HepG2 (cell line): ENCODE results near the gene ENO4. TPM values are rescaled to one million over a fixed set of nuclear protein-coding genes. Genes with fewer than 3 reads are reported as not detected.

ENCODE experiments used
- ATAC-seq: fragments of 200-7000 bp; cut with Tn5 transposase; 3 replicates; pipeline ENCODE4 v1.9.1; 2020; ENCODE audit warnings: mild to moderate bottlenecking, moderate library complexity
- BruUV-seq: library from RNA; stranded (reverse); fragments of 400-500 nt; replicated peaks from 2 replicates; lab custom pipeline; 2021; lab: Mats Ljungman, UMichigan
- CTCF ChIA-PET: fragments of 300-600 bp; formaldehyde crosslinking; extraction: SDS; loops from one replicate; lab custom pipeline; 2021; ENCODE audit warnings: low total read pairs, inconsistent platforms, low intra/inter-chr PET ratio; lab: Yijun Ruan, JAX
- POLR2A ChIA-PET: fragments of 350-600 bp; sonication (Branson Sonifier 250); formaldehyde crosslinking; loops from one replicate; lab custom pipeline; 2020; ENCODE audit warnings: antibody characterized with exemption, inconsistent platforms; lab: Yijun Ruan, JAX
- DNase-seq: peaks from one replicate; pipeline ENCODE4 v3.0.0-alpha.2; 2015; ENCODE audit warnings: low spot score
- FAIRE-seq: peaks from 3 replicates; lab custom pipeline; 2011; peaks lifted over from hg19 to GRCh38; lab: Jason Lieb, UNC
- H2AFZ ChIP-seq: one replicate; pipeline ENCODE4 v1.6.1; 2011; ENCODE audit warnings: low read length, inconsistent platforms
- H3K27ac ChIP-seq: fragments of 300-600 bp; 3 replicates; pipeline ENCODE4 v1.8.0; 2011; ENCODE audit warnings: mixed run types, mild to moderate bottlenecking, mixed read lengths, low read length, inconsistent platforms; ENCODE audit not compliant: insufficient read depth; ENCODE audit errors: extremely low read length
- H3K27me3 ChIP-seq, 2 experiments: fragments of 200-600 bp in 1 of 2; 2 replicates in 1 of 2; 3 replicates in 1 of 2; pipeline versions ENCODE4 v1.6.0 to v1.8.0; 2011; ENCODE audit warnings: low read length in 2 of 2, mild to moderate bottlenecking in 2 of 2, moderate library complexity in 2 of 2, inconsistent platforms in 1 of 2; ENCODE audit not compliant: insufficient read depth in 2 of 2, control insufficient read depth in 1 of 2
- H3K36me3 ChIP-seq, 2 experiments: fragments of 200-600 bp in 1 of 2; replicated peaks in 1 of 2; 2 replicates in 1 of 2; 3 replicates in 1 of 2; pipeline versions ENCODE4 v1.5.1 to v1.8.0; 2011; ENCODE audit warnings: low read length in 2 of 2, inconsistent platforms in 1 of 2; ENCODE audit not compliant: insufficient read depth in 2 of 2, control insufficient read depth in 1 of 2
- H3K4me1 ChIP-seq: 2 replicates; pipeline ENCODE4 v1.5.1; 2012; ENCODE audit warnings: low read length, inconsistent platforms; ENCODE audit not compliant: insufficient read depth
- H3K4me2 ChIP-seq: 2 replicates; pipeline ENCODE4 v1.6.0; 2011; ENCODE audit warnings: low read depth, low read length, inconsistent platforms
- H3K4me3 ChIP-seq, 3 experiments: fragments of 200-600 bp in 1 of 3; sonication (generic), shearing (Covaris generic) in 1 of 3; replicated peaks in 1 of 3; 2 replicates each; pipeline ENCODE4 v1.5.1; 2011 to 2016; ENCODE audit warnings: low read length in 3 of 3, inconsistent platforms in 2 of 3, low read depth in 2 of 3, mild to moderate bottlenecking in 2 of 3, control low read depth in 1 of 3, mixed read lengths in 1 of 3; ENCODE audit not compliant: insufficient read depth in 1 of 3
- H3K79me2 ChIP-seq: one replicate; pipeline ENCODE4 v1.6.1; 2011; ENCODE audit warnings: low read length, inconsistent platforms; ENCODE audit not compliant: insufficient read depth
- H3K9ac ChIP-seq: 2 replicates; pipeline ENCODE4 v1.6.0; 2011; ENCODE audit warnings: mild to moderate bottlenecking, low read depth, low read length, inconsistent platforms; ENCODE audit not compliant: insufficient read depth
- H3K9me3 ChIP-seq: 2 replicates; pipeline ENCODE4 v1.5.1; 2012; ENCODE audit warnings: mild to moderate bottlenecking, low read length
- H4K20me1 ChIP-seq: 2 replicates; pipeline ENCODE4 v1.6.0; 2011; ENCODE audit warnings: inconsistent platforms, mild to moderate bottlenecking, low read length, moderate library complexity; ENCODE audit not compliant: insufficient read depth
- CCAR2 ChIP-seq: fragments of 200-400 bp; formaldehyde crosslinking; optimal IDR thresholded peaks from 2 replicates; pipeline ENCODE3; 2018; ENCODE audit warnings: low read depth, mild to moderate bottlenecking, low read length, moderate library complexity
- E2F5 ChIP-seq: sonication (generic); formaldehyde crosslinking; conservative IDR thresholded peaks from 2 replicates; pipeline ENCODE4 v1.4.0; 2020; ENCODE audit warnings: missing genetic modification reagents
- ERF ChIP-seq: IDR thresholded peaks from 2 replicates; pipeline ENCODE4 v1.6.1; 2018; ENCODE audit warnings: missing biosample characterization, missing genetic modification reagents
- GMEB1 ChIP-seq: sonication (generic); formaldehyde crosslinking; IDR thresholded peaks from 2 replicates; pipeline ENCODE4 v1.5.1; 2020; ENCODE audit warnings: missing genetic modification reagents, mild to moderate bottlenecking, borderline replicate concordance
- HHEX ChIP-seq: IDR thresholded peaks from 2 replicates; pipeline ENCODE4 v1.6.1; 2016; ENCODE audit warnings: control low read depth
- ISL2 ChIP-seq: sonication (generic); formaldehyde crosslinking; IDR thresholded peaks from 2 replicates; pipeline ENCODE4 v1.5.0; 2020; ENCODE audit warnings: missing genetic modification reagents
- MED1 ChIP-seq: sonication (generic); formaldehyde crosslinking; IDR thresholded peaks from 2 replicates; pipeline ENCODE4 v1.4.0; 2020; ENCODE audit warnings: missing genetic modification reagents
- RFX5 ChIP-seq: IDR thresholded peaks from 2 replicates; pipeline ENCODE4 v1.6.1; 2011; ENCODE audit warnings: low read depth, low read length, improper control_type of control experiment
- ZBED4 ChIP-seq: sonication (generic); formaldehyde crosslinking; IDR thresholded peaks from 2 replicates; pipeline ENCODE4 v1.4.0; 2020; ENCODE audit warnings: missing genetic modification reagents, borderline replicate concordance
- ZNF138 ChIP-seq: sonication (generic); formaldehyde crosslinking; IDR thresholded peaks from 2 replicates; pipeline ENCODE4 v1.5.0; 2020; ENCODE audit warnings: mild to moderate bottlenecking, low read depth, missing genetic modification reagents
- ZNF703 ChIP-seq: sonication (generic); formaldehyde crosslinking; IDR thresholded peaks from 2 replicates; pipeline ENCODE4 v1.5.1; 2020; ENCODE audit warnings: missing genetic modification reagents, mild to moderate bottlenecking, moderate library complexity, borderline replicate concordance
- WGBS: methylation state at CpG from one replicate; pipeline ENCODE4 v1.1.6; 2017; ENCODE audit warnings: low lambda C conversion rate; 5-methylcytosine and 5-hydroxymethylcytosine counted together
- in situ Hi-C: cut with HindIII; loops from 2 replicates; pipeline ENCODE4 v1.10.0; 2017; ENCODE audit warnings: low pct_unique_long_range_greater_than_20kb; ENCODE audit not compliant: extremely low pct_ligation_motif_present
- intact Hi-C: fragments of 100-400 bp; cut with micrococcal nuclease; formaldehyde crosslinking; loops from one replicate; pipeline ENCODE4 v1.10.0; 2022; ENCODE audit not compliant: unreplicated experiment
- polyA plus RNA-seq, 8 experiments: library from polyadenylated mRNA; depleted of rRNA in 3 of 8; stranded (reverse) in 7 of 8; unstranded in 1 of 8; fragments of >200 nt; fragmentation: Illumina TruSeq in 4 of 8; extraction: Trizol in 4 of 8; gene quantifications; 2 replicates each; pipeline versions ENCODE4 v1.2.1 to v1.2.3, GENCODE V29; 2011 to 2016; ENCODE audit warnings: low read depth in 4 of 8, missing spikeins in 1 of 8, mixed read lengths in 1 of 8; ENCODE audit not compliant: insufficient read depth in 1 of 8
- total RNA-seq, 5 experiments: library from RNA; depleted of rRNA; stranded (reverse); fragments of >200 nt; fragmentation: Illumina TruSeq; extraction: Trizol; gene quantifications; 2 replicates each; pipeline ENCODE4 v1.2.3, GENCODE V29; 2016; ENCODE audit warnings: low read depth in 1 of 5

The ENO4 gene
- total and polyA plus RNA-seq, 2 of the 13 experiments (the other 11 are each of a cell fraction or from before 2014, with no cell fraction given) = not detected

GRCh38 chr10:116815641-116816415, 33.5 kb upstream of the ENO4 start:
- no peak for ATAC-seq
- intact Hi-C loops (no loop called here), in situ Hi-C loops (no loop called here)
- Histone ChIP-seq H3K27me3 (peaks cover 2 to 7% of the 10 kb centered on the region in 2 experiments; a peak in 2 of 5 replicates), H3K9me3 (no peaks in the 10 kb centered on the region), H3K27ac (no peak overlapping the region), H3K4me2 (no peak overlapping the region), H3K79me2 (no peaks in the 10 kb centered on the region), H2AFZ (no peak overlapping the region), H3K4me3 (no peak overlapping the region), H3K4me1 (no peaks in the 10 kb centered on the region), H3K36me3 (no peaks in the 10 kb centered on the region), H4K20me1 (0 out of 2 replicates have a peak, but pooled peaks cover 4% of the 10 kb centered on the region), H3K9ac (no peak overlapping the region)
- 38% methylated on average over 18 of the region's 18 CpGs for WGBS
- TF ChIP-seq E2F5 (CRISPR knock-in tag) = no peak
- TF ChIP-seq MED1 (CRISPR knock-in tag) = no peak
- no peak for TF ChIP-seq ERF (CRISPR knock-in tag)
- no peak for DNase-seq
- CTCF ChIA-PET = no interaction called here
- no TSS peak for BruUV-seq
- no peak for FAIRE-seq
- POLR2A ChIA-PET = no interaction called here

GRCh38 chr10:116817178-116817577, 32.1 kb upstream of the ENO4 start:
- Histone ChIP-seq H3K36me3 (no peaks in the 10 kb centered on the region), H3K27me3 (peaks cover 2 to 7% of the 10 kb centered on the region in 2 experiments; a peak in 1 of 5 replicates), H3K4me3 (no peak overlapping the region), H3K79me2 (no peaks in the 10 kb centered on the region), H3K27ac (no peak overlapping the region), H4K20me1 (0 out of 2 replicates have a peak, but pooled peaks cover 4% of the 10 kb centered on the region), H3K9ac (no peak overlapping the region), H2AFZ (no peak overlapping the region), H3K4me1 (no peaks in the 10 kb centered on the region), H3K9me3 (no peaks in the 10 kb centered on the region), H3K4me2 (no peak overlapping the region)
- no peak for FAIRE-seq
- DNase-seq = no peak
- intact Hi-C loops (no loop called here), in situ Hi-C loops (no loop called here)
- ChIA-PET POLR2A (no interaction called here), CTCF (no interaction called here)
- ATAC-seq = no peak
- BruUV-seq = no TSS peak
- WGBS = 39% methylated on average over 8 of the region's 10 CpGs
- TF ChIP-seq HHEX (CRISPR knock-in tag) = no peak
- TF ChIP-seq ZBED4 = no peak
- no peak for TF ChIP-seq CCAR2
- TF ChIP-seq RFX5 = no peak
- TF ChIP-seq ZNF138 (CRISPR knock-in tag) = no peak
- TF ChIP-seq ZNF703 (CRISPR knock-in tag) = no peak
- no peak for TF ChIP-seq ISL2 (CRISPR knock-in tag)
- TF ChIP-seq GMEB1 = no peak
